ENCODE measurements around the gene NOX1.

The NOX1 gene

GRCh38 chrX:100874325-100874724, at the start of gene NOX1:
NOX1 (minus strand) TSS chrX:100874359; CDS start chrX:100874139, 220 bp downstream.
- no peak for DNase-seq

GRCh38 chrX:100915562-100915961, 41.4 kb upstream of the NOX1 start:
- DNase-seq, result no peak

GRCh38 chrX:100913111-100913510, 39.0 kb upstream of the NOX1 start:
- DNase-seq, result no peak

- DNase-seq, result no peak
Measured at GRCh38 chrX:100911731-100912130, 37.6 kb upstream of the NOX1 start.

- no peak for DNase-seq
Measured at GRCh38 chrX:100905620-100906019, 31.5 kb upstream of the NOX1 start.

GRCh38 chrX:100904433-100904832, 30.3 kb upstream of the NOX1 start:
- DNase-seq, result no peak

- DNase-seq, result no peak
Measured at GRCh38 chrX:100895365-100896075, 21.4 kb upstream of the NOX1 start.

GRCh38 chrX:100883654-100884053, 9.5 kb upstream of the NOX1 start:
- DNase-seq, result no peak

GRCh38 chrX:100880368-100880767, 6.2 kb upstream of the NOX1 start:
- no peak for DNase-seq

- DNase-seq, result no peak
Measured at GRCh38 chrX:100871594-100872560, 2.3 kb downstream of the NOX1 start.

- DNase-seq, result no peak
Measured at GRCh38 chrX:100870527-100870926, 3.6 kb downstream of the NOX1 start.

GRCh38 chrX:100868273-100868672, 5.9 kb downstream of the NOX1 start:
- DNase-seq, result no peak

- no peak for DNase-seq
Measured at GRCh38 chrX:100864657-100865391, 9.3 kb downstream of the NOX1 start.

- no peak for DNase-seq
Measured at GRCh38 chrX:100863326-100863864, 10.8 kb downstream of the NOX1 start.

- DNase-seq, result no peak
Measured at GRCh38 chrX:100852810-100853209, 21.3 kb downstream of the NOX1 start.

- DNase-seq, result no peak
Measured at GRCh38 chrX:100850317-100850716, 23.8 kb downstream of the NOX1 start.

GRCh38 chrX:100831219-100831946, 42.8 kb downstream of the NOX1 start:
- DNase-seq, result no peak

GRCh38 chrX:100830547-100830946, 43.6 kb downstream of the NOX1 start:
- DNase-seq, result no peak

GRCh38 chrX:100830143-100830542, 44.0 kb downstream of the NOX1 start:
- no peak for DNase-seq

GRCh38 chrX:100829730-100830129, 44.4 kb downstream of the NOX1 start:
- no peak for DNase-seq

- DNase-seq, result peak; percentile 49
Measured at GRCh38 chrX:100819837-100820666, 54.1 kb downstream of the NOX1 start, which contains the start of gene CSTF2. CSTF2 (plus strand) TSS chrX:100820391; CDS start chrX:100820417, 26 bp downstream.

Measured in T1000 (cell line).